ENCODE measurements around the gene STK4.

The STK4 gene

DNA sequence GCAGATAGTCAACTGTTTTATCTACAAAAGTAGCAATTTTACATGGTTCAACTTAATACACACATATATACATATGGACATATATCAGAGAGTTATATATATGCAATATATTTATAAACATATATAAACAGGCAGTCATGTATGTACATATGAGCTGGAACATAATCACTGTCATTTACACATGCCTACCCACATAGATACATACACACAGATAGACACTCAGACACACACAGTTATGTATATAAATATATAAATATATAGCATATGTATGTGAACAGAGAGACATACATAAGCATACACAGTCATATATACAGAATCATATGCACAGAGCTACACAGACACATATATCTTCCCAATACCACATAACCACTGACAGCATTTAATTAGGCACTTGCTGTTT is 146.4 kb downstream of the STK4 start:
- DNase-seq (ENCODE audit: low spot score), result no peak

DNA sequence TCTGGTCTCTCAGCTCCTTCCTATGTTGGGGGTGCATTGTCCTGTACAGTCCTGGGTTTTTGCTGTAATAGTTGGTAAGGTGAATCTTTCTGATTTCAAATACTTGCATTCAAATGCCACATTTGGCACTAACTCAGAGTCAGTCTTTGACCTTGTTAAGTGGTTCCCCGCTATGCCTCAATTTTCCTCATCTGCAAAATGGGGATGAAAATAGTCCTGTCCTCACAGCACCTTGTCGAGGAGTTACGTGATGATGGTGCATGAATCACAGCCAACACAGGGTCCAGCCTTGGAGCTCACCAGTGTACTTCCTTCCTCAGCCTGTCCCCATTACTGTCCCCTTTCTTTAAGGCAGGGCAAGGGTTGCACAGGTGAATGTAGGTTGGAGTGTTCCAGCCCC is 147.6 kb downstream of the STK4 start:
- no peak for DNase-seq (ENCODE audit: low spot score)

DNA sequence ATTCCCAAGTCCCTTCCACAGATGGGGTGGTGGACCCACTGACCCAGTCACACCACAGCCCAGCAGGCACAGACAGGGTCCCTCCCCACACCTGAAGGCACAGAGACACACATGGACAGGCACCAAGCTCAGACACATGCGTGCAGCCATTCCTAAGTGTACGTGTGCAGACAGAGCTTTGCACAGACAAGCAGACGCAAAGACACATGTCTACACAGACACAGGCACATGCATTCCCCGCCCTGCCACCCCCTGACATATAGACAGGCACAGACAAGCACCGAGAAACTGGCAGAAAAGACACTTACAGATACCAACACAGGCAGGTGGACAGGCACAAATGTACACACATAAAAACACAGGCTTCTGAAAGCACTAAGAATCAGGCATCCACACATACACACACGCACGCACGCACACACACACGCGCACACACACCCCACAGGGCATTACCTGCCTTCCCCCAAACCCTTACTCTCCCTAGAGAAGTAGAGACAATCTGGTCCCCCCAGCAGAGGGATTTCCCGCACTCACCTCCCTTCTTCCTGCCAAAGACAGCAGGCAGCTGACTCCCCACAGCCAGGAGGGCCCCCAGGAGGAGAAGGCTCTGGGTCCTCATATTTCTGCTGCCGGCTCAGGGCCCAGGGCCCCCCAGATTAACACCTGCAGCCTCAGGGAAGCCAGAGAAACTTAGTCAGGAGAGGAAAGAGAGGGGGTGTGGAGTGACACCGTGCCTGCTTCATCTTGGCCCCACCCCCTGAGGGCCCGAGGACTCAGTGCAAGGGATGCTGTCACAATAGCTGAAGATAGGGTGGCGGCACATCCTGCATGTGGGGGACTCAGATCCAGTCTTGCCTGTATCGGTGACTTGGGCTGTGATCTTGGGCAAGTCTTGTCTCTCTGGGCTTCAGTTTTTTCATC is 148.4 kb downstream of the STK4 start, which contains the start of gene WFDC5:
TSS of gene WFDC5 (minus strand) at position 710 of the 921 bp plus-strand sequence. CDS start at position 619, 91 bp downstream.
- DNase-seq (ENCODE audit: low spot score), result no peak

DNA sequence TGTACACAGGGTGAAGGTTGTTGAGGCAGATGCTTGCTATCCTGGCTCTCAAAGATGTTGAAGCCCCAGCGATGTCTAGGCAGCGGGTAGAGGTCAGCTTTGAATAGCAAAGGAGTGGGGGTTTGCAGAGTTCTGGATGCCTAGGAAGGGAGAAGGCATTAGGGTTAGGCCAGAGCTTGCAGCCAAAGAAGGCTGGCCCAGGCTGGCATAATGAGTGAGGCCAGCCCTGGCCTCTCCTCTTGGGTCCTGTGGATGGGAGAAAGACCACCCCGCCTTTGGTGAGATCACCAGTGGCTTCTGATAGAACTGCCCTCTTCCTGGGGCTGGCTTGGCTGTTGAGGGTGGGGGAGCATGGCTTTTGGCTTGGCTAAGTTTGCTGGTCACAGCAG is 149.1 kb downstream of the STK4 start:
- no peak for DNase-seq (ENCODE audit: low spot score)

DNA sequence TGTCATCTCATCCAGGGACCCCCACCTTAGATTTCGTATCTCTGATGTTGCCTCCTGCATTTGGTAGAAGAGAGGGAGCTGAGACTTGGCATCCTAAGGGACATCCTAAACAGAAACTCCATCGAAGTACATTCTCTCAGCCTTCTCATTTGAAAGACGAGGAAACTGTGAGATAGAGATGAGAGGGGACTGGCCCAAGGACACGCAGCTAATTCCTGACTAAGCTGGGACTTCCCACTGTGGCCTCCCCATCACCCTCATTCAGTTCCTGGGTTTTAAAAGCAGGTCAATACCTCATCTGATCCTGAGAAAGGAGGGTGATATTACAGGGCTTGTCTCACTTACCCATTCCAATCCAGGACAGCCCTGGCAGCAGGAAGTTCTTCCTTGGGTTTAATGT is 149.5 kb downstream of the STK4 start:
- DNase-seq (ENCODE audit: low spot score), result no peak

DNA sequence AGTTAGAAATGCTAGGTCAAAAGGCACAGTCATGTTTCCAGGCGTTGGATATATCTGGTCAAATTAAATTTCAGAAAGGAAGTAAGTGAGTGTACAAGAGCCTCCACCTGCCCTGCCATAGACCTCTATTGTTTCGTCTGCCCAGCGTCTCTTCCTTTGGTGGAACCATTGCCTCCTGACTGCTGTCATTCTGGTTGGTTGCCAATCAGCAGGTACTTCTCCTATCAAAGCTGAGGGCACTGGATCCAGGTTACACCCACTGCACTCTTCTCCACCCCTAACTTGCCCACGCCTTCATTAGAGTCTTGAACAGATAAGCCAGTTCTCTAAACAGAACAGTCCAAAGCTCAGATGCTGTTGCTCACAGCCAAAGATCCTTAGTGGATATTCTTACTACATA is 151.3 kb downstream of the STK4 start:
- DNase-seq (ENCODE audit: low spot score), result no peak

DNA sequence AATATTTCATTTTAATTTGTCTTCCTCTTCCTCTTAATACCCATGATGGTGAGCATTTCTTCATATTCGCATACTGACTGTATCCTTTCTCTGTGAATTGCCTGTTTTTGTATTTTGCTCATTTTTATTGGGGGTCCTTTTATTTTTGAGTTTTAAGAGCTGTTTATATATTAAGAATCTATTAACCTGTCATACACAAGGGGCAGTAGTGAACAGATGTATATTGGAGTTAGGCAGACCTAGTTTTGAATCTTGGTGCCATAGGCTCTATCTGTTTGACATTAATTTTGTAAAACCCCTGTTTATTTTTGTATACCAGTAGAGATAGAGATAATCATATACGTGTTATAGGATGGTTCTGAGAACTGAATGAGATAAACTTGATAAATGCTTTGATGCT is 151.7 kb downstream of the STK4 start:
- no peak for DNase-seq (ENCODE audit: low spot score)

DNA sequence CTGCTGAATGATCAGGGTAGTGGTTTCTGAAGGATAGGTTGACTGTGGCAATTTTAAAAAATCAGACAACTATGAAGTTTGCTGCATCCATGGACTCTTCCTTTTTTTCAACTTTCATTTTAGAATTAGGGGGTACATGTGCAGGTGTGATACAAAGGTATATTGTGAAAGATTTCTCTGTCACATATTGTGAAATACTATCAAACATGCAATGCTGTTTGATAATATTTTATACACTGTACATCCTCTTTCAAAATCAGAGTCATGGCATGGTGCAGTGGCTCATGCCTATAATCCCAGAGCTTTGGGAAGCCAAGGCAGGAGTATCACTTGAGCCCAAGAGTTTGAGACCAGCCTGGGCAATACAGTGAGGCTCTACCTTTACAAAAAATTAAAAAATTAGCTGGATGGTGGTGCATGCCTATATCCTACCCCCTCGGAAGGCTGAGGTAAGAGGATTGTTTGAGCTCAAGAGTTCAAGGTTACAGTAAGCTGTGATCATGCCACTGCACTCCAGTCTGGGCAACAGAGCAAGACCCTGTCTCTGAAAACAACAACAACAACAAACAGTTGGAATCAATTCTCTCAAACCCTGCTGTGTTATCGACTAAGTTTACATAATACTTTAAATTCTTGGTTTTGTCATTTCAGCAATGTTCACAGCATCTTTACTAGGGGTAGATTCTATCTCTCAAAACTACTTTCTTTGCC is 153.4 kb downstream of the STK4 start:
- no peak for DNase-seq (ENCODE audit: low spot score)

DNA sequence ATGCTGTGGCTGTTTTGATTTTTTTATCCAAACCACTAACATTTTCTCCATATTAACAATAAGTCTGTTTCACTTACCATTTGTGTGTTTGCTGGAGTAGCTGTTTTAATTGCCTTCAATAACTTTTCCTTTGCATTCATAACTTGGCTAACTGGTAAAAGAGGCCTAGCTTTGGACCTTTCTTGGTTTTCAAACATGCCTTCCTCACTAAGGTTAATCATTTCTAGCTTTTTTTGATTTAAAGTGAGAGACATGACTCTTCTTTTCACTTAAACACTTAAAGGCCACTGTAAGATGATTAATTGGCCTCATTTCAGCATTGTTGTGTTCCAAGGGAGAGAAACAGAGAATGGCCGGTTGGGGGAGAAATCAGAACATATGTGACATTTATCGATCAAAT is 155.1 kb downstream of the STK4 start:
- DNase-seq (ENCODE audit: low spot score), result no peak

DNA sequence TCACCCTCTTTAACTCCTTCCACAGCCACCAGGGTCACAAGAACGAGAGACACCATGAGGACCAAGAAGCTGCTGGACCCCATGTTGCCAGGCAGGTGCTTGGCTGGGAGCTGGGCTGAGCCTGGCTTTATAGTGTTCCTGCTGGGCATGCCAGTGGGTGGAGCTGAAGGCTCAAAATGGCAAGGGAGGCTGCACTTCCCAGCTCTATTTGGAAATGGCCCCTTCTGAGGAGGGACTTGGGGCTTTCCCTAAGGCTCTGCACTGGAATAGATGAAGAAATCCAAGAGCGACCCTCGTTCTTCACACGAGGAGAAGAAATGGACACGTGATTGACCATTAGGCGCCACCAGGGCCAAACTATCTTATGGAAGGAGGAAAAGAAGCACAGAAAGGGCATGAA is 158.1 kb downstream of the STK4 start, which contains the start of gene WFDC12:
TSS of gene WFDC12 (minus strand) at position 101 of the 400 bp plus-strand sequence. CDS start at position 83, 18 bp downstream.
- no peak for DNase-seq (ENCODE audit: low spot score)

DNA sequence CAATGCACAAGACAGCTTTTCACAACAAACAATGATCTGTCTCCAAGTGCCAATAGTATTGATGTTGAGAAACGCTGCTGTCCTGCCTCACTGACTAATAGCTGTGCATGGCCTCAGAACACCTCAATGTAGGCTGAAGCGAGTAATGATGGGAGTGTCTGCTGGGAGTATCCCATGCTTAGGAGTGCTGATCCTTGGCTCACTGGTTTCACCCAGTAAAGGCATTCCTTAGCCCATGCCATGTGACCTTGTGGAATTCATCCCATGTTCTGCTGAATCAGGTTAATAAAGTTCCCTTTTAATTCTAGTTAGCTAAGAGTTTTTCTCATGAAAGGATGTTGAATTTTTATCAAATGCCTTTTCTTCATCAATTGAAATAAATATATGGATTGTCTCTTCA is 161.8 kb downstream of the STK4 start:
- DNase-seq (ENCODE audit: low spot score), result no peak
